ENCODE measurements around the gene HACD4. TPM values are rescaled to one million over a fixed set of nuclear protein-coding genes. Genes with fewer than 3 reads are reported as not detected.

Gene HACD4
- 13.4 and 16.5 TPM in 2 replicates for total RNA-seq

DNA sequence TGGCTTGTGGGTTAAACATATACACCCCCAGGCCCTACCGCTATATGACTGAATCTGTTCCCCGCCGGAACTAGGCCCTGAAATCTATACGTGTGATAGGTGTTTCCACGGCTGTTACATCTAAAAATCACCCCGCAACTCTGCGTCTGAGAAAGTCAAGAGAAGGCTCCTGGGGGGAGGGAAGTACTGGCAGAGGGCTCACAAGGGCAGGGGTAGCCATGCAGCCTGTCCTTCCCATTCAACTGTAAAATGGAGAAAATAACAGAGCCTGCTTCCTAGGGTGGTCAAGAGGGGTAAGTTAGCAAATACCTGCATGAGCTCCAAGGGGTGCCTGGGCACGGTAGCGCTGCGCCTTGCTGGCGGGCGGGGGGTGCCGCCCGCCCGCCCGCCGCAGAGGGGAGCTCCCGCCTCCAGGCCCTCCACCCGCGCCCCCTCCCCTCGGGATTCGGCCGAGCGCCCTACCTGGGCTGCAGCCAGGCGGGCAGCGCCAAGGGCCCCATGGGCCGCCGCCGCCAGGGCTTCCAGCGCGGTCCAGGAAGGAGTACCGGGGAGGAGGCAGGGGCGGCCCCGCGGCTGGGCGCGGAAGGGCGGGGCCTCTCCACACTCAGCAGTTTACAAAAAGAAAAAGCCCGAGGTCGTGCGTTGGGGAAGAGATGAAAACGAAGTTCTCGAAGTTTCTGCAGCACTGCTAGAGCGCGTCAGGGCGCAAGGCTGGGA, at the start of gene HACD4:
HACD4 (minus strand) TSS at position 550 of the 717 bp plus-strand sequence; CDS start at position 500, 50 bp downstream.
- intact Hi-C loops (cut with micrococcal nuclease) = loop anchor here (1.0 to 5.0 kb wide), 9 partner anchors 28 to 1984 kb away; partner anchors contain the start of genes FOCAD, MLLT3, MTAP and RRAGA

DNA sequence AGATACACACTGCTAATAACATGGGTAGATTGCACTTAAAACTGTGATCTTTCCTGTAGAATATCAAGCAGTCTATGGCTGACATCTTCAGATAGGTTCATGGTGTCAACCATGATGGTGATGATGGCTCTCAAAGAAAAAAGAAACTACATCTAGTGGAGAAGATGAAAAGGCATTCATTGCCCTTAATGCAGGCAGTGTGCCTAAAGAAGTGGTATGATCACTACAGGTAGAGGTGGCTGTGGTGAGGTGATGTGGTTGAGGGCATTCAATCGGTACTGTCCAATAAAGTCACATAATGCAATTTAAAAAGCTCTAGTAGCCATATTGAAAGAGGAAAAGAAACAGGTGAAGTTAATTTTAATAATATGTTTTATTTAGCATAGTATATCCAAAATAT, 49.4 kb upstream of the HACD4 start:
- intact Hi-C loops (cut with micrococcal nuclease) = no loop called here

GRCh38 chr9:21078702-21079101, 47.3 kb upstream of the HACD4 start:
- intact Hi-C loops (cut with micrococcal nuclease) = loop anchor here (5.0 kb wide), 1 partner anchor 34 kb away; no protein-coding TSS in a partner anchor

DNA sequence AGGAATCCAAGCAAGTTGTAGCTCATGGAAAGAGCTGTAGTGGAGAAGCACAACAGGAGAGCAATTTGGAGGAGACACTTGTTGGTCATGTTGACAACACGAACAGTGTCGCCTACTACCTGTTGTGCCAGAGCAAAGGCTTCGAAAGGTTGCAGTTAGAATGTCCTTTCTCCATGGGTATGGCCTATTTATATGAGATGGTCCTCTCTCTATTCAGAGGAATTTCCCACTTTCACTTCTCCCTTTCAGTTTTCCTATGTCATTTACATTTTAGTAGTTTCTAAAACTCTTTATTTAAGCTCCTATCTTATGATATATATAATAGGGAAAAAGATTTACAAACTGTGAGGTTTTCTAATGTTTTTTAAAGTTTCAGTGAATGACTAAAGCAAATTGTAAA, 46.3 kb upstream of the HACD4 start, which contains the start of gene IFNB1:
IFNB1 (minus strand) TSS at position 162 of the 400 bp plus-strand sequence; CDS start at position 89, 73 bp downstream.
- intact Hi-C loops (cut with micrococcal nuclease) = loop anchor here (5.0 kb wide), 1 partner anchor 35 kb away; no protein-coding TSS in a partner anchor

GRCh38 chr9:21075484-21075883, 44.0 kb upstream of the HACD4 start:
- intact Hi-C loops (cut with micrococcal nuclease) = loop anchor here (5.0 kb wide), 1 partner anchor 37 kb away; no protein-coding TSS in a partner anchor

- intact Hi-C loops (cut with micrococcal nuclease) = no loop called here
Measured at GRCh38 chr9:21070906-21071305, 39.5 kb upstream of the HACD4 start.

GRCh38 chr9:21070171-21070571, 38.7 kb upstream of the HACD4 start:
- intact Hi-C loops (cut with micrococcal nuclease) = no loop called here

DNA sequence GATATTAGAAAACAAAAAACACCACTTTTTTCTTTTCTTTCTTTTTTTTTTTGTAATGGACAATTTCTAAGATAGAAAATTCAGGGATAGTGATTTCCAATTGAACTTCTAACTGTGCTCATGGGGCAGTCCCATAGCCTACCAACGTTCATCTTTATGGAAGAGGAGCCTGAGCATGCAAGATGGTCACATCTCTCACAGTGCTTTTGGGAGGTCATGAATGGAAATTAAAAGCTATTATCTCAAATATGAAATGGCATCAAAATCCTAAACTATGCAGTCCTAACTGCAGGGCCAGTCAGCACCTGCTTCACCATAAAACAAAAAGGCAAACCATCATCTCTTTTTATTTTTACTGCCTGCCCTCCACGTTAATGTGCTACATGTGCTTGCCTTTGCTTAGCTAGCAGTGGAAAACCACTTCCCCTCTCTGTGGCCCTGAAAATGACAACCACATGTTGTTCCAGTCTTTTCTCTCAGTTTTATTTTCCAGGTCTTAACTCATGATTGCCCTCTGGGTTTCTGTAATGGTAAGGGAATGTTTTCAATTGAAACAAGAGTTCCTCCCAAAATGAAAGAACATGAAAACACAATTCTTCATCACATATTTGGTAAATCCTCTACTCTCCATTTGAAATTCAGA, 29.6 kb upstream of the HACD4 start:
- intact Hi-C loops (cut with micrococcal nuclease) = loop anchor here (2.0 kb wide), 1 partner anchor 30 kb away; the partner anchor contains the start of gene HACD4

GRCh38 chr9:21056931-21057330, 25.5 kb upstream of the HACD4 start:
- intact Hi-C loops (cut with micrococcal nuclease) = no loop called here

DNA sequence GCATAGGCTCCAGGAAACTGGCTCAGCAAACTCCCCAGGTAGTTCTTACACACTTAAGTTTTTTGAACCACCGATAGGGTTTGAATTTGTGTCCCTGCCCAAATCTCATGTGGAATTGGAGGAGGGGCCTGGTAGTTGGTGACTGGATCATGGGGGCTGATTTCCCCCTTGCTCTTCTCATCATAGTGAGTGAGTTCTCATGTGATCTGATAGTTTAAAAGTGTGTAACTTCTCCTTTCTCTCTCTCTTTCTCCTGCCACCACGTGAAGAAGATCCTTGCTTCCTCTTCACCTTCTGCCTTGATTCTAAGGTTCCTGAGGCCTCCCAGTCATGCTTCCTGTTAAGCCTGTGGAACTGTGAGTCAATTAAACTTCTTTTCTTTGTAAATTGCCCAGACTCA, 22.4 kb upstream of the HACD4 start:
- intact Hi-C loops (cut with micrococcal nuclease) = no loop called here

GRCh38 chr9:21047281-21047691, 15.8 kb upstream of the HACD4 start:
- intact Hi-C loops (cut with micrococcal nuclease) = no loop called here

DNA sequence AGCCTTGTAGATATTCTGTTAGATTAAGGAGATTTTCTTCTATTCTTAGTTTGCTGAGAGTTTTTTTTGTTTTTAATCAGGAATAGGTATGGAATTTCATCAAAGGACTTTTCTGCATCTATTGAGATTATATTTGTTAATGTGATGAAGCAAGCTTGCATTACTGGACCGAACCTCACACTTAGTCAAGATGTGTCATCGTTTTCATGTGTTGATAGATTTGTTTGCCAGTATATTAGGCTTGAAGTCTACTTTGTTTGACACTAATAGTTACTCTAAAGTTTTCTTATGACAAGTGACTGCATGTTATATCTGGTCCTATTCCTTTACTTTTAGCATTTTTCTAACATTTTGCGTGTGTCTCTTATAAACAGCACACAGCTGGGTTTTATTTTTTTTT, 12.4 kb upstream of the HACD4 start:
- intact Hi-C loops (cut with micrococcal nuclease) = no loop called here

GRCh38 chr9:21042466-21042865, 11.0 kb upstream of the HACD4 start:
- intact Hi-C loops (cut with micrococcal nuclease) = no loop called here

GRCh38 chr9:21039302-21039701, 7.9 kb upstream of the HACD4 start:
- intact Hi-C loops (cut with micrococcal nuclease) = no loop called here

GRCh38 chr9:21037278-21037677, 5.8 kb upstream of the HACD4 start:
- intact Hi-C loops (cut with micrococcal nuclease) = no loop called here

GRCh38 chr9:21031808-21032183, 356 bp upstream of the HACD4 start:
- intact Hi-C loops (cut with micrococcal nuclease) = loop anchor here (1.0 to 5.0 kb wide), 9 partner anchors 29 to 1984 kb away; partner anchors contain the start of genes FOCAD, MLLT3, MTAP and RRAGA

DNA sequence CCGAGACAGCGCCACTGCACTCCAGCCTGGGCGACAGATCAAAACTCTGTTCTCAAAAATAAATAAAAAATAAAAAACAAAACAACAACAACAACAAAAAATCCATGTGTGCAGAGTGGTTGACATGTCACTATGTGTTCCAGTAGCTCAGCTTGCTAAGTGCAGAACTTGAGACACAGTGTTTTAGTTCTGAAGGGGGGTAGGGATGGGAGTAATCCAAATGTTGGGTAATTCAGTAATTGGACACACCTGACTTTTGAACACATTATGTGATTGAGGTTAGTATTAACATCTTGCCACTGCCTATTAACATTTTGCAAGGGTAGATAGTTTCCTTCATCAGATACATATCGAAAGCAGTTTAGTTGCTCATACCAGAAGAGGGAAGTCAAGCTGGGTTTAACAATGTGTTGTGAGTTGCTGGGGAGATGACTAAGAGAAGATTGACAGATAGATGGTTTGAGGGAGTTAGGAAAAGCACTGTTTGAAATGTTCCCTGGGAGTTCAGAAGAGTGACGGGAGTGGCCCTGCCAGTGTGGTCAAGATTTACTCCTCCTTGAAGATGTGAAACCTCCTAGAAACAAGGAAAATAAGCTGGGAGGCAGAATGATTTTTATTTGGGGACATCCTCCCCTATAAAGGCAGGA, 928 bp downstream of the HACD4 start:
- intact Hi-C loops (cut with micrococcal nuclease) = loop anchor here (1.0 to 5.0 kb wide), 9 partner anchors 28 to 1983 kb away; partner anchors contain the start of genes FOCAD, MLLT3, MTAP and RRAGA

- intact Hi-C loops (cut with micrococcal nuclease) = loop anchor here (2.0 to 5.0 kb wide), 8 partner anchors 27 to 1982 kb away; partner anchors contain the start of genes MLLT3, MTAP and RRAGA
Measured at GRCh38 chr9:21029661-21030060, 1.8 kb downstream of the HACD4 start.

DNA sequence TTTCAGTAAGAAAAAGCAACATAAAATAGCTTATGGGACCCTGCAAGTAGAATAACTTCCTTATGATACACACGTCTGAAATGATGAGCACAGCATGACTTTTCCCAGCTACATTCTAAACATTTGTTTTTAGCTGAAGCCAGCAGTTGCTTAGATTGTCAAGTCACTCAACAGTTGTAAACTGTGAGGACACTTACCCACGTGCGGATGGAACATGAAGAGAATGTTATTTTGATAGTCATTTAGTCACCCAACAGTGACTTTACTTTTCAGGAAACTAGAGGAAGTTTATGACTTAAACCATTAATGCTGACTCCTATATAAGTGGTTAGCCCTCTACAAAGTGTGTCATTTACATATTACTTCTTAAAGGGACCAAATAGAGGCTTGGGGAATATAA, 3.0 kb downstream of the HACD4 start:
- intact Hi-C loops (cut with micrococcal nuclease) = no loop called here

GRCh38 chr9:21027295-21027694, 4.1 kb downstream of the HACD4 start:
- intact Hi-C loops (cut with micrococcal nuclease) = no loop called here

DNA sequence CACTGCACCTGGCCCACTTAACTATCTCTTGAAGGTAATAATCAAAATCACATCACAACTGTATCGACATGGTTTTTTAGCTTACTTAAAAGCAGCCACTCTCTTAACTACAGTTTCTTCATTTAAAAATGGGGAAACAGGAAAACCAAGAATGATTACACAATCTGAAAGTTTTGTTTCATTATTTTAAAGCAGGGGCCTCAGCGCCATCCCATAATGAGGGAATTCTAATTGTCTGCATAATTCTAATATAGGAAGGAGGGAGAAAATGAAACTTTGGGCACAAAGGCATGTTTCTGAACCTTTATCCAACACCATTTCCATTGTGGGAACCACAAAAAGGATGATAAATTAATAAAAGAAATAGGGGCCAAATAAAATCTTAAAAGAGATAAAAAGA, 7.6 kb downstream of the HACD4 start:
- intact Hi-C loops (cut with micrococcal nuclease) = no loop called here

- intact Hi-C loops (cut with micrococcal nuclease) = no loop called here
Measured at GRCh38 chr9:21018177-21018576, 13.3 kb downstream of the HACD4 start.
